GM12865 (cell line): ENCODE results near the gene USP19.

ENCODE experiments used
- DNase-seq: peaks from one replicate; pipeline ENCODE4 v3.0.0; 2010; ENCODE audit warnings: low read depth
- H3K4me3 ChIP-seq: 2 replicates; pipeline ENCODE4 v1.5.1; 2011; ENCODE audit warnings: mild to moderate bottlenecking, low read depth, low read length, control low read depth
- TF ChIP-seq, protein P1 (sequence below): IDR thresholded peaks from 2 replicates; pipeline ENCODE4 v1.5.1; 2011; ENCODE audit warnings: low read length, control low read depth, low read depth, inconsistent platforms; ENCODE audit not compliant: insufficient read depth; ENCODE audit errors: missing control alignments

The USP19 gene

GRCh38 chr3:49120438-49121131 is at the start of gene USP19:
Gene USP19, minus strand, starts transcription at chr3:49120823. Its CDS starts 1,678 bp downstream, at chr3:49119145.
- peak within 1 kb of the TSS; percentile 98 for H3K4me3 ChIP-seq
- DNase-seq, result peak; percentile 95
- TF ChIP-seq, protein P1, sequence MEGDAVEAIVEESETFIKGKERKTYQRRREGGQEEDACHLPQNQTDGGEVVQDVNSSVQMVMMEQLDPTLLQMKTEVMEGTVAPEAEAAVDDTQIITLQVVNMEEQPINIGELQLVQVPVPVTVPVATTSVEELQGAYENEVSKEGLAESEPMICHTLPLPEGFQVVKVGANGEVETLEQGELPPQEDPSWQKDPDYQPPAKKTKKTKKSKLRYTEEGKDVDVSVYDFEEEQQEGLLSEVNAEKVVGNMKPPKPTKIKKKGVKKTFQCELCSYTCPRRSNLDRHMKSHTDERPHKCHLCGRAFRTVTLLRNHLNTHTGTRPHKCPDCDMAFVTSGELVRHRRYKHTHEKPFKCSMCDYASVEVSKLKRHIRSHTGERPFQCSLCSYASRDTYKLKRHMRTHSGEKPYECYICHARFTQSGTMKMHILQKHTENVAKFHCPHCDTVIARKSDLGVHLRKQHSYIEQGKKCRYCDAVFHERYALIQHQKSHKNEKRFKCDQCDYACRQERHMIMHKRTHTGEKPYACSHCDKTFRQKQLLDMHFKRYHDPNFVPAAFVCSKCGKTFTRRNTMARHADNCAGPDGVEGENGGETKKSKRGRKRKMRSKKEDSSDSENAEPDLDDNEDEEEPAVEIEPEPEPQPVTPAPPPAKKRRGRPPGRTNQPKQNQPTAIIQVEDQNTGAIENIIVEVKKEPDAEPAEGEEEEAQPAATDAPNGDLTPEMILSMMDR, result no peak

DNA sequence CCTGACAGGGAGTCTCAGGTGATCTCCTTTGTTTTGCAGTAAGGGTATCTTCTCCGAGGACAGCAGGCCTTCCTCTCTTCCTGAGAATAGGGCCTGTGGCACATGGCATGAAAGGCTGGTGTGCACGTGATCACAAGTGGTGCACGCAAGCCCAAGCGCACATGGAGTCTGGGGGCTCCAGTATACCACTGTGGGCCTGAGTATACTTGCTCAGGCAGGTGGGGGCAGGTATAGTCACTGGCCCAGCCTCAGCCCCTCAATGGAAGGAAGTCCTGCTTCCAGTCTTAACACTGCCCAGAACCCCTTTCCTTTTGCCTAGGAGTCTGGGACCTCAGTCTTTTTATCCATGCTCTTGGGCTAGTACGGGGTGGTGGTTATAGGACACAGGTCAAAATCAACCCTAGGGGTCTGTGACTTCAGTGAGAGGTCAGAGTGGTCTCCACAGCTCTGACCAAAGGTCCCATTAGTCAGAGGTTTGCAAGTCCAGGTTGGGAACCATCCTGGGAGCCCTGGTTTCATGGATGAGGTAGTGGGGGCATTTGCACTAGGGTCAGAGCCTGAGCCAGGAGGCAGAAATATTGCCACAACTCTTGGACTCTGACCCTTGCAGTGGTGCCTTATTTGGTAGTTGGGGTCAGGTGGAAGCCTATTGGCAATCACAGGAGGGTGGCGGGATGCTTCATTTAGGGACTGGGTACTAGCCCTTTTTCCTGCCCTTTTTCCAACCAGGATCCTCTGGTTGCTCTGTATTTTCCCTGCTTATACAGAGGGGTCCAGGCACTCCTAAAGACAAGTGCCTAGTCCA is 46.3 kb upstream of the USP19 start:
- TF ChIP-seq, protein P1, result no peak
- H3K4me3 ChIP-seq, result peak overlapping the region; percentile 93
- DNase-seq, result no peak

- DNase-seq, result peak; percentile 87
Measured at GRCh38 chr3:49165771-49166751, 45.4 kb upstream of the USP19 start, which contains the start of gene CCDC71. Gene CCDC71, minus strand, starts transcription at chr3:49166331. Its CDS starts 2,123 bp downstream, at chr3:49164208.

GRCh38 chr3:49164983-49165720 is 44.5 kb upstream of the USP19 start:
- no peak for DNase-seq
- H3K4me3 ChIP-seq, result peak overlapping the region; percentile 93
- TF ChIP-seq, protein P1, result no peak

More at GRCh38 chr3:49165771-49166751, 45.4 kb upstream of the USP19 start, which contains the start of gene CCDC71:
- H3K4me3 ChIP-seq, result peak within 1 kb of the TSS; percentile 93
- TF ChIP-seq, protein P1, result no peak

DNA sequence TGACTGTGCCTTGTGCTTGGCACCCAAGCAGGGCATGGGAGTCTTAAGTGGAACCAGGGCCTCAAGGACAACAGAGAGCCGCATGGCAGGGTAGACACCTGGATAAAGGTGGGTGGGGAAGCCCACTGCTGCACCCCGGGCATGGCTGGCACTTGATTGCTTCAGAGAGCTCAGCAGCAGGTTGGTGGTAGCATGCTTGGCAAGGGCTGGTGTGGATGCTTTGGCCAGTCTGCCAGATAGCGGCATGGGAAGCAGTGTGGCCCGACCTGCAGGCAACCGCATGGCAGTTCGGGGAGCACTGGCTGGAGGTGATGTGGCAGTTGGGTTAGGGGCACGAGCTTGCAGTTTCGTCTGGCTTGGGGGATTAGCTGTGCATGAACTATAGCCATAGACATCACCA is 43.0 kb upstream of the USP19 start:
- H3K4me3 ChIP-seq, result no peak overlapping the region
- TF ChIP-seq, protein P1, result no peak
- DNase-seq, result no peak
